NOMO-1 treated with dmso at 0.1 percent for 144 hours (cell line): ENCODE measurements around the gene EDAR.

Experiments
- DNase-seq: peaks from one replicate; lab custom pipeline; 2025; ENCODE audit not compliant: unreplicated experiment; lab: John Stamatoyannopoulos, UW

The EDAR gene

DNA sequence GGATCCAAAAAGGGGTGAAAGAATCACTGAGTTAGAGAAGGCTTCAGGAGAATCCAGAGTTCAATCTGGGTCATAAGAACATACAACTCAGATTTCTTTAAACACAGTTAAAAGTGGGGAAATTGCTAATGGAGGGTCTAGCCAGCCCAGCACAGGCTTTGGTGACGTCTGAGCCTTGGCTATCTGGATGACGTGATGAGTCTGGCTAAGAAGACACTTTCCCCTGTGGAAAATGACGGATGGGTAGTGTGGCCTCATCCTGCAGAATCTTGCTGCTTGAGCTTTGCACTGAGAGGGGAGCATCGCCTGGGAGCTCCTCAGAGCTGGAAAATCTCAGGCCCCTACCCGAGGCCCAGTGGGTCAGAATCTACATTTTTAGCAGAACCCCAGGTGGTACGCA lies 19.2 kb downstream of the EDAR start:
- no peak for DNase-seq

DNA sequence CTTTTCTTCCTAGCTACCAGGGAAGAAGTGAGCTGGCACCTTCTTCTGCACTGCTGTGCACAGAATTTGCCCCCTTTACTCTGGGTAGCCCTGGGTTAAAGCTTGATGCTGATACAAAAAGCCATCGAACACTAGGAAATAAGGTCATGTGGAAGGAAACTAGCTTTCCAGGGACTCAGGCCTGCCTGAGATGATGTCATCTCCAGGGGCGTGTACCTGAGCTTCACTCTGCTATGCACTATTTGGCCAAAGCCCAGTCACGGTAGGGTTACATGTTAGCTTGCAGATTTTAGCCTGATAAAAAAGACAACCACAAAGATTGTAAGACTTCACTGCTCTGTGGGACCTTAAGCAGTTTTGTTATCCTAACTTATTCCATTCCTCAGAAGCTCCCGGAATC lies 20.4 kb downstream of the EDAR start:
- DNase-seq, result no peak

DNA sequence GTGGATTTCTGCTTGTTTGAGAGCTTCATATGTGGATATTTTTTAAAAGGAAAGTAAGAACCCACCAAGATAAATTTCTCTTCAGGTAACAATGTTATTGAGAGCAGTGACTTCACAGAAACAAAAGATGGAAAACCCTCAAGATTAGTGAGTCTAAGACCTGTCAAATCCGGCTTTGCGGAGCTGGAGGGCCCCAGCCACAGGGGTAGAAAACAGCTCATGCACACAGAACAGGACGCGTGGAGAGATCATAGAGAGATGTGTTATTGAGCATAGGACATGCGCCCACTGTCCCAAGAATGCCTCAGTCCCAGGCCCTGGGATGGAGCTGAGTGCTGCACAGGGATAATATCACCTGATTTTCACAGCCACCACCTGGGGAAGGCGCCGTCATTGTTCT lies 21.3 kb downstream of the EDAR start:
- DNase-seq, result no peak

DNA sequence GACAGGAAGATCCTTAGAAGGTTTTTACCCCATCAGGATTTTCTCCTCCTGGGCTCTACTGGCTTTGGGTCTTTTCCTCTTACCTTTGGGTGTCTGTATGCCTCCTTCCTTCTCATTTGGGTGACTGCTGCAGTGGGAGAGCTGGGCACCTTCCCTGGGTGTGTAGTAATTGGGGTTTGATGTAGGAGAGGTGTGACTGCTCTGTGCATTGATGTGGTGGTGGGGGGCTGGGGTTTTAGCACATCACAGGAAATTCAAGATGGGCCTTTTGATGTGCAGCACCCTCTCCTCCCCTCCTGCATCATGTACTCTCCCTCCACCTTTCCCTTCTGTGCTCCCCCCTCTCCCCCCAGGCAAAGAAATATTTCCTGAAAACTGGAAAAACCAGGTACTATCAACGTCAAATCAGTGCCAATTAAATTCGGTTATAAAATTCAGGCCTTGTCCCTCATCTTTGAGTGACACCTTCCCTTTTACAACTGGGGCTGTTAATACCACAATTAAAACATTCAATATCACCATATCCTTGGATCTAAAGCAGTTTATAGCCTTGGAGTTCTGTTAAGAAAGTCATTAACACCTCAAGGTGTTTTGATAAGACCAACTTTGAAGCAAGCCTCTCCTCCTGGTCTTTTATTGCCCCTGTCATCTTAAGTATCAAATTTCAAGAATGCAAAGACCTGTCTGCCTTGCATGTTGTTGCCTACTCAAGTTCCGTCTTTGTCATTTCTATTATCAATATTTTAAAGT lies 23.3 kb downstream of the EDAR start:
- no peak for DNase-seq

DNA sequence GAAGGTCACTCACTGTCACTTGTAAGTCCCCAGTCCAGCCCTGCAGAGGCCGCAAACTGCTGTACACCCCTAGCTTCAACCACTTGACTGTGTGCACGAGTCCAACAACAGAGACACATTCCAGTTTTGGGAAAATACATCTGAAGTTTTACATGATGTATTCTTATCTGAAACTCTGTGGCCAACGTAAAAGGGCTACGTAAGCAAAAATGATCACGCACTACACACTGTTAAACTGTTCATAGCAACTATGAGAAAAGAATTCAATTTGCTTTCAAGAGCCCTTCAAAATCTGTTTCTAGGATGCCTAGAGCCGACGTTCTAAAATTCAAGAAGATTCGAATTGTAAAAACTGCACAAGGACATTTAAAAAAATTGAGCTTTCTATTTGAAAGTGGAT lies 26.0 kb downstream of the EDAR start:
- no peak for DNase-seq

DNA sequence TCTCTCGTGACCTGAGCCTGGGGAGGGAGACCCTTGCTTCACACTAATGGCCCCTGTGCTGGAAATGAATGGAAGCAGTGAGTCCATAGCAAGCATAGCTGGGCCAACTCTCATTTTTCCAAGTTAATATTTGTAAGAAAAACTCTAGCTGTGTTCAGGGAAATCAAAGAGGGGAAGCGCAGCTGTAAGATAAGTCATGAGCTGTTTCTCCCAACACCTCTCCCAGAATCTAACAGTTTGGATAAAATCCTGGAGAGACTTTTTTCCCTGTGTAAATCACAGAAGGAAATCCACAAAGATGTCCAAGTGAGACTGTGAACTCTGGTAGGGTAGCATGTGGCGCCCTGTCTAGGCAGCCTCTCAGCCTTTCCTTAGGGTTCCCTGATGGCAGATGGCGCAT lies 27.2 kb downstream of the EDAR start:
- no peak for DNase-seq

DNA sequence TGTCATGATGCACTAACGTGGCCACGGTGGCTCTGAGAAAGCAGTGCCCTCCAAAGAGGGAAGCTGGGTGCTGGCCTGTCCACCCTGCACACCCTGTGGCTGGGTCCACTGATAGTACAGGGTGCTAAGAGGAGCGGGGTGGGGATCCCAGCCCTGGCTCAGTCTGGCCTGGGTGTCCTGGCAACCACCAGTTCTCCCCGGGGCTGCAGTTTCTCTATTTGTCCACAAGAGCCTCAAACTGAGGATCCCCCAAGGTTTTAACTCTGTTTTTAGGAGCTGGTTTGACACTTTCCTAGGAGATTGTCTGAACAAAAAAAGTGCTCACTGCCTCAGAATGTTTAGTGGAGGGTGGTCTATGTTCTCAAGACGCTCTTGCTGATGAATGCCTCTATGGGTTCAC lies 29.0 kb downstream of the EDAR start:
- DNase-seq, result no peak

DNA sequence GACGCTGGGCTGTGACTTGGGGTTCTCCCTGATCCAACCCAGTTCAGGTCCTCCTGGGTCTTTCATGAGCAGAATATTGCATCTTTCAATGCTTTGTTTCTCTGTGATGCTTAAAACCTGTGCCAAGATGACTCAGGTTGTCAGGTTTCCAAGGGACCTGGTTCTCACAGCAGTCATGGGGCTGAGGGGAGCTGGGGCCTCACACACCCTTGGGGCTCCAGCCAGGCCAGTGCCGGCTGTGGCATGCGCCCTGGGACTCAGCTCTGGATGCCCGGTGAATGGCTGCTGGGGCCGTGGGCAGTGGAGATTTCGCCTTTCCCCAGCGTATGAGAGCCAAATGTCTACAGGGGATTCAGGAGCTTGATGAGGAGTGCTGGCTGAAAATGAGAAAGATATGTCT lies 29.6 kb downstream of the EDAR start:
- DNase-seq, result no peak

DNA sequence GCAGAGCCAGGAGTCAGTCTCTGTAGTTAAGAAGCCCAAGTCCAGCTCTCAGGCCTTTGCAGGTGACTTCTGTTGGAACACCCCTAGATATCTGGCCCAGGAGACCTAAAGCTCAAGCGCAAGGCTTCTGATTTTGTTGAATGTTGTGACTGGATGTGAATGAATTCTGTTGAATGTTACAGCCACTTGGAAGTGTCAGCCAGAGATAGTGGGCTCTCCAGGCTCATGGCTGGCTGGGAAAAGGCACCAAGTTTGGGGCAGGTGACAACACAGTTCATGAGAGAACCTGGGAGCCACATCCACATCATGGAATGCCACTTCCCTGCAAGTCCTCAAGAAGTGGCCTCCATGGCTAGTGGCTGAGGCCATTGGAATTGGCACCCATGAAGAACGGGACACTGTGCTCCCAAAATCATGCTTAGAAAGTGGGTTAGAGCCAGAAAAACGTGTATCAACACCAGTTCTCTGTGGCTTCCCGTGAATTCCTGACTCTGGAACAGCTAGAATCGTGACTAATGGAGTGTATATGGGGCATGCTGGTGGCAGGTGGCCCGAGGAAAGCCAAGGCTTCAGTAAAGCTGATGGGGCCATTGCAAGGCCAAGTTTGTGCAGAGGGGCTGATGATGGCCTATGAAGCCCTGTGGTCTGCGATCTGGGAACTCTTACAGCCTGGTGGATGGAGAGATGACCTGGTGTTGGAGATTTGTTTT lies 30.2 kb downstream of the EDAR start:
- no peak for DNase-seq

DNA sequence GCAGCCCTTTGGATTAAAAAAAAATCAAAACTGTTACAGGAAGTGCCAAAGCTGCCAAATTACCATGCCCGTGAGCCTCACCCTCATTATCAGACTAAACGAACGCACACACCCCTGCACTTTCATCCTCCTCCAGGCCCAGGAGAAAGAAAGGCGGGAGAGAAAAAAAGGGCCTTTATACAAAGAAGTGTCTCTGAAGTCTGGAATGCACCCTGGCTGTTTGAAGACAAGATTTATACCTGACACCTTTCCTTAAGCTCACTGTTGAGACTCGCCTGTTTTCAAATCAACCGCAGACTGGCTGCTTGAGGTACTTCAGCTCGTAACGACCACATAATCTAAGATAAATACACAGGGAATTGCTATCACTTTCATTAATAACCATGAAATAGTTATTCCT lies 31.0 kb downstream of the EDAR start:
- DNase-seq, result no peak

DNA sequence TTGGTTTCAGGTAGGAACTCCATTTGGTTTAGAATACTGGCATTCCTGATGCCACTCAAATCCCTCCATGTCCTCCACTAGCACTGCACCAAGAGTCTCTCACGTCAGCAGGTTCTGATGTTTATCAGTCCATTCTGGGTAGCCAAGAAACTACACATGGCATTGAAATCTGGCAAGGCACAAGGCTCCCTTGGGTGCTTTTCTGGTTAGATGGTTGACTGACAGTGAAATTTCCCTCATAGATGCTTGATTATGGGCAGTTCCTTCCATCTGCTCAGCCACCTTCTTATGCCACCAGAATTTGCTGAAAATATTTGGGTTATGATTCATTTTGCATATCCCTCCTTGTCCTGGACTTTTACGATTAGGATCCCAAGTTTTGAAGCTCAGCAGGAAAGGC lies 32.6 kb downstream of the EDAR start:
- no peak for DNase-seq

DNA sequence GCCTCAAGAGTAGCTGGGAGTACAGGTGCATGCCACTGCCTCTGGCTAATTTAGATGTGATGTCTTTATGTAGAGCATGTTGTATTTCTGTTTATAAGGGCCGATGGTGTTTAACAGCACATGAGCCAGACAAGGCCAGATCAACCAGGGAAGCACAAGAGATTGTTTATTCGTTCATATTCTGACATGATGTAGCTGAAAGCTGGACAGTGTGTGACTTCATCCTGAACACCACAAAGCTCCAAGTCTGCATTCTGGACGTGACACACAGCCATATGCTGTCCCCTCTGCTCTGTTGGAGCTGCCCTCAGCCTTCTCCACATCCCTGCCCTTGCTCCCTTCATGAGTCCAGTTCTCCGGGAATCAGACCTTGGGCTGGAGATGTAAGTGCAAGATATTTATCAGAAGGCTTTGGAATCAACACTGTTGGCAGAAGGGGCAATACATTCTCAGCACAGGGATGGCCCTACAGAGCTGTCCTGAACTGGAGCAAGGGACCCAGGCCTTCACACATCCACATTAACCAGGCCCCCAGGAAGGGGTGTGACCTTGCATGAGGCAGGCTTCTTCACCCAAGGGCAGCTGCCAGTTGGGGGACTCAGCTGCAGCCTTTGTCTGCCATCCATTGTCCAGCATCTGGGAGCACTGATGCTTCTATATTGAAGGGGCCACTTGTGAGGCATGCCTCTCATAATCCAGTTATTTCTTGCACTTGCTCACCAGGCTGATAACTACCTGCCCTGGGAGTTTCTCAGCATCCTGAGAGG lies 38.5 kb downstream of the EDAR start:
- no peak for DNase-seq

DNA sequence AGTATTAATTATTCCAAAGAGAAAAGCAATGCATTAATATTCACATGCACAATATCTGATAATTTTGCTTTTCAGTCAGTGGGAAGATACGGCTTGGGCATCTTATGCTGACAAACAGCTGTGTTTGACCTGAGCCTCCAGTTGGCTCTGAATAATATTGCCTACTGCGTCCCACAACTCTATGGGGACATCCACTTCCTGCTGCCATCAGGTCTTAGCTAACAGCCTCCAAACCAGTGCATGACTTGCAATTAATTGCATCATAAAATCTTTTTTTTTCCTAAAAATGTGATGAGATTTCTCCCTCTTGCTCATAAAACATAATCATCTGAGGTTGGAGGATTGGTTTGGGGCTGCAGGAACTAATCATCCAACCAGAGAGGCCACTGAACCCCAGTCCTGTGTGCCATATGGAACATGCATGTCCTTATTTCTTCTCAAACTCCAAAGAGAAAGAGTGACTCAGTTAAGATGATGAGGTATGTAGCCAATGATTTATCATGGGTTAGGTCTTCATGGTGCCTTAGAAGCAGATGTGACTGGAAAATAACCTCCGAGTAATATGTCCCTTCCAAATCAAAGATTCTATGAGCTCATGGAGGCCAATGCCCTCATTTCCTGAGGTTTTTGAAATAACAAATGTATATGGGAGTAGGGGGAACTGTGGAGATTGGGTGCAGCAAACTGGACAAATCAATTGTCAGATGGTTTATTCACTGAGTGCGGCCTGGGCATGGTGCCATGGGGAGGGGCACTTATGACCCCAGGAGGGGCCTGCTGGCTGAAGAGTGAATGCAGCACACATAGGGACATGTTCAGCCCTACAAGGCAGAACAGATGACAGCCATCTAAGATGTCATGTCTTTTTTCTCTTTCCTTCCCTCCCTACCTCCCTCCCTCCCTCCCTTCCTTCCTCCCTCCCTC lies 39.4 kb downstream of the EDAR start:
- DNase-seq, result no peak

DNA sequence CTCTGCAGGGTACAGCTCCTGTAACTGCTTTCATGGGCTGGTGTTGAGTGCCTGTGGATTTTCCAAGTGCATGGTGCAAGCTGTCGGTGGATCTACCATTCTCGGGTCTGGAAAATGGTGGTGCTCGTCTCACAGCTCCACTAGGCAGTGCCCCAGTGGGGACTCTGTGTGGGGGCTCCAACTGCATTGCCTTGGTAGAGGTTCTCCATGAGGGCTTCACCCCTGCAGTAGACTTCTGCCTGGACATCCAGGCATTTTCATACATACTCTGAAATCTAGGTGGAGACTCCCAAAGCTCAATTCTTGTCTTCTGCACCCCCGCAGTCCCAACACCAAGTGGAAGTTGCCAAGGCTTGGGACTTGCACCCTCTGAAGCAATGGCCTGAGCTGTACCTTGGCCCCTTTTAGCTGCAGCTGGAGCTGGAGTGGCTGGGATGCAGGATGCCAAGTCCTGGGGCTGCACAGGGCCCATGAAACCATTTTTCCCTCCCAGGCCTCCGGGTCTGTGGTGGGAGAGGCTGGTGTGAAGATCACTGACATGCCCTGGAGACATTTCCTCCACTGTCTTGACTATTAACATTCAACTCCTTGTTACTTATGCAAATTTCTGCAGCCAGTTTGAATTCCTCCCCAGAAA lies 41.6 kb downstream of the EDAR start:
- no peak for DNase-seq

DNA sequence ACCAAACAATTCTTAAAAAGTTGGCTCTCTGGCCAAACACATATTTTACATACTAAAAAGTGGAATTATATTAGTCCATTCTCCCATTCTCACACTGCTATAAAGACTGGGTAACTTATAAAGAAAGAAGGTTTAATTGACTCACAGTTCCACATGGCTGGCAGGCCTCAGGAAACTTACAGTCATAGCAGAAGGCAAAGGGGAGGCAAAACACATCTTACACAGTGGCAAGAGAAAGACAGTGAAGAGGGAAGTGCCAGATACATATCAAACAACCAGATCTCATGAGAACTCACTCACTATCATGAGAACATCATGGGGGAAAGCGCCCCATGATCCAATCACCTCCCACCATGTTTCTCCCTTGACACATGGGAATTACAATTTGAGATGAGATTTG lies 42.6 kb downstream of the EDAR start:
- no peak for DNase-seq

DNA sequence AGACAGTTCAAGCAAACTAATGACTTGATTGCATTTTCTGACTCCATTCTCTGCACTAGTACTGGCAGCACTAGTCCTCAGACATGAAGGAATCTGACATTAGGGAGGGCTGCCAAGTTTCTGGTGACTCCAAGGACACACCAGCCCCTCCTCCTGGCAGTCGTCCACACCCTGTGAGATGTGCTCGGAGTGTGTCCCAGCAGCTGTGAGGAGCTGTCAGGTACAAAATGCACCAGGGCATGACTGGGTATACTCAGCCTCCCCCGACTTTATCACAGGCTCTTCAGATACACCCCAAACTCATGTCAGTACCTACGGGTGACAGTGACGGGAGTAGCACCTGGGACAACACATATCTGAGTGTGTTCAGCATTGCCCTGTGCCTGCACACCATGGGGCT lies 43.1 kb downstream of the EDAR start:
- no peak for DNase-seq

DNA sequence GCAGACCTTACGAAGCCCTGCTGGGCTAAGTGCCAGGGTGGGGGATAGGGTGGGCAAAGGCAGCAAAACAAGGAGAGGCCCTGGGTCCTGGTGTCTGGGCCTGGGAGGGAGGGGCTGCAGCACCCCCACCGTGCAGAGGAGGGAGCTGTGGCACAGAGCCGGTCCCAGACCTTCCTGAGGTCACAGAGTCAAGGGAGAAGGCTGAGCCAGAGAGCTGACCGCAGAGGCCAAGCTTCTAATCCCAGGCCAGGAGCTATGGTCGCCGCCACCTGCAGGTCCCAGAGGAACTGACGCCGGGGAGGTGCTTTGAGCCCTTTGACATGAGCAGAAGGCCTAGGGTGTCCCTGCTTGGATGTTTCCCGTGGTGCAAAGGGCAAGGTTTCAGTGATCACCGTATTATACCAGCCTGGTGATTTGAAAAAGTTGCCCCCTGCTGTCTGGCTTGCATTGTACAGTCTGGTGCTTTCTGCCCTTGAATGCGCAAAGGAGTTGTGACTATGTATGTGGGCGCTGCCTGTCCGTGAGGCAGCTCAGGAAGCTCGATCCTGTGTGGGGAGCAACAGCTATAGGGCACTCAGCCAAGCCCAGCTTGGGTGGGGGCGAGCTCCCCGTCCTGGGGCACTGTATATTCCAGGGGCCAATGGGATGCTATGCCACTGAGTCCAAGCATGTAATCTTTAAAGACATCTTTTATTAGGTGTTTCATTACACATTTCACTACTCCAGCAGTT lies 44.3 kb downstream of the EDAR start:
- DNase-seq, result no peak

DNA sequence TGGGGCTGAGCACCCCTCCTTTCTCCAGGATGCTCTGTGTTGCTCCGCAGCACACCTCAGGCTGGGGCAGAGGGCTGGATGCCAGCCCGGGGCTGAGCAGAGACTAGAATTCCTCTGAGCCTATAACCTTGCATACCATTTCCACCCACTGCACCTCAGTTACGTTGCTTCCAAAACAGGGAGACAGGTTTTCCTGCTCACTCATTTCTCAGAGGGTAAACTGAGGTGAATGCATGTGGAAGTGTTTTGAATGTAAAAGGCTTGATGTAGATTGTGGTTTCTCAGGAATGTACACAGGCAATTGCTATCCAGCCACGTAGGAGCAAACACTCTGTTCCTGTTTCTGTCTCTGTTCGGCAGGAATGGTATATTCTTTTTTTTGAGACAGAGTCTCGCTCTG lies 45.3 kb downstream of the EDAR start:
- DNase-seq, result no peak

DNA sequence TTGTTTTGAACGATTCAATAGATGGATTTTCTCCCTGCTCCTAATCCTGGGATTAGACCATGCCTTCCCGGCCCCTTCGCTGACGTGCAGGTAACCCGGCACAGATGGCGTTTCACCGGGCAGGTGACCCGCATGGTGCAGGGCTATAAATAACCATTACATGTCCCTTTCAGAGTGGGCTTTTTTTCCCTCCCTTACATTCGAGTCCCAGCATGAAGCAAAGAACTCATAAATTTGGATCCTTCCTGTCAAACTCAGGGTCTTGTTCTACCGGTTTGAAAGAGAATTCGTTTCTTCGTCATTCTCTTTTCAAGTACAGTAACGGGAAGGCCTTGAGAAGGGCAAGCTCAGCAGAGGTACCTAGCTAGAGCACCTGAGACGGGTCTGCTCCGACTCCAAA lies 46.1 kb downstream of the EDAR start:
- DNase-seq, result no peak

DNA sequence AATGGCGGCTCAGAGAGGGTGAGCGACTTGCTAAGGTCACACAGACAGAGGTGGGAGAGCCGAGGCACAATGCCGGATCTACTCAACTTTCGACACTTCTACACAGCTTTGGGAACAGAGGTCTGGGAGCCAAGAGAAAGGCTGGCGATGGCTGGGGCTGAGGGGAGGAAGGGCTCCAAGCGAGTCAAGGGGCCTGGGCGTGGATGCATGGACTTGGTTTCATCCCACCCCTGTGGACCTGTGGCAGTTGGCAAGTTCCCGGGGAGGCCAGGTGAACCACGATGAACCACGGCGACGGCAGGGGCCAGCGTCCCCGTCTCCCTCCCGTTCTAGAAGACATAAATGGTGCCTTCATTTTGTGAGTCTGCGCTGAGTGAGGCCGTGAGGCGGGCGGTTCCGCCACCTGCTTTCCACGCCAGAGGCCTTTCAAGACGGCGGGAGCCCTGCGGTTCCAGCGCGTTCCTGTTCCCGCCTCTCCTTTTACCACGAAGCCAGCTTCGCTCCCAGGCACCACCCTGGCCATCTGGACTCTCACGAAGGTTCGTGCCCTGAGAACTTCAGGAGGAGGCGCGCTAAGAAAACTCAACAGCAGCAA lies 46.7 kb downstream of the EDAR start:
- DNase-seq, result no peak
